NCI-H510A (cell line): ENCODE results near the gene SCN8A.
"Not testable (repeated sequence)": the region's sequence is repeated elsewhere in the genome, so short reads cannot be mapped to it uniquely, and the experiment has no call there.

Experiments used
- DNase-seq: peaks from one replicate; lab custom pipeline; 2025; lab: John Stamatoyannopoulos, UW

The SCN8A gene

GRCh38 chr12:51817027-51817953 lies 226.3 kb downstream of the SCN8A start:
- no peak for DNase-seq

GRCh38 chr12:51818086-51818485 lies 227.1 kb downstream of the SCN8A start:
- DNase-seq, result no peak

GRCh38 chr12:51818566-51819300 lies 227.7 kb downstream of the SCN8A start:
- no peak for DNase-seq

- DNase-seq, result no peak
Measured at GRCh38 chr12:51819736-51820525, 228.9 kb downstream of the SCN8A start.

GRCh38 chr12:51820526-51821439 lies 229.8 kb downstream of the SCN8A start:
- peak; percentile 77 for DNase-seq

GRCh38 chr12:51821440-51822260 lies 230.6 kb downstream of the SCN8A start:
- DNase-seq, result no peak

- no peak for DNase-seq
Measured at GRCh38 chr12:51822261-51822616, 231.2 kb downstream of the SCN8A start.

GRCh38 chr12:51822956-51823355 lies 231.9 kb downstream of the SCN8A start:
- DNase-seq, result no peak

GRCh38 chr12:51823875-51824565 lies 233.0 kb downstream of the SCN8A start:
- peak; percentile 58 for DNase-seq

GRCh38 chr12:51825216-51825615 lies 234.2 kb downstream of the SCN8A start:
- DNase-seq, result no peak

- DNase-seq, result no peak
Measured at GRCh38 chr12:51826881-51827280, 235.8 kb downstream of the SCN8A start.

GRCh38 chr12:51827925-51828818 lies 237.1 kb downstream of the SCN8A start:
- DNase-seq, result no peak

GRCh38 chr12:51829011-51829481 lies 238.0 kb downstream of the SCN8A start:
- no peak for DNase-seq

- DNase-seq, result no peak
Measured at GRCh38 chr12:51829641-51830040, 238.6 kb downstream of the SCN8A start.

GRCh38 chr12:51831817-51832216 lies 240.8 kb downstream of the SCN8A start:
- DNase-seq, result not testable (repeated sequence)

- no peak for DNase-seq
Measured at GRCh38 chr12:51832354-51833107, 241.5 kb downstream of the SCN8A start.

GRCh38 chr12:51833448-51834227 lies 242.6 kb downstream of the SCN8A start:
- DNase-seq, result no peak
